Measurements from ENCODE around the gene LRRC45.
"Not testable (repeated sequence)": the region's sequence is repeated elsewhere in the genome, so short reads cannot be mapped to it uniquely, and the experiment has no call there.

- TF ChIP-seq CTCF (tag by site-specific recombination; IDR thresholded peaks at IDR 0.05); ZBTB11 (tag by site-specific recombination; conservative IDR thresholded peaks at IDR 0.05; ENCODE audit: low read depth); ZNF785 (tag by site-specific recombination; IDR thresholded peaks at IDR 0.05); ZNF16 (tag by site-specific recombination; IDR thresholded peaks at IDR 0.05; ENCODE audit: low read depth); ZNF184 (tag by site-specific recombination; IDR thresholded peaks at IDR 0.05); TCF7L2 (IDR thresholded peaks at IDR 0.05; ENCODE audit: borderline replicate concordance, low read depth, low read length); YY2 (tag by site-specific recombination; IDR thresholded peaks at IDR 0.05); YY1 (tag by site-specific recombination; IDR thresholded peaks at IDR 0.05): not testable (repeated sequence)
Measured at GRCh38 chr17:81981511-81981910, 41.6 kb upstream of the LRRC45 start.

Data from HEK293 (cell line).